SK-N-MC (cell line): ENCODE results near the gene HCAR2.
"Not testable (repeated sequence)": the region's sequence is repeated elsewhere in the genome, so short reads cannot be mapped to it uniquely, and the experiment has no call there.

Source experiments
- EZH2 ChIP-seq: fragments of 200-600 bp; sonication (generic); IDR thresholded peaks from one replicate; pipeline ENCODE4 v1.6.1; 2017; ENCODE audit warnings: antibody characterized with exemption
- FOXP2 ChIP-seq: optimal IDR thresholded peaks from 2 replicates; pipeline ENCODE3; 2011; ENCODE audit warnings: mild to moderate bottlenecking, moderate library complexity; ENCODE audit not compliant: insufficient read depth; ENCODE audit errors: extremely low read length, control extremely low read depth
- POLR2AphosphoS5 ChIP-seq: IDR thresholded peaks from 2 replicates; pipeline ENCODE4 v1.6.1; 2012; ENCODE audit warnings: mild to moderate bottlenecking, low read depth, low read length, borderline replicate concordance

- not testable (repeated sequence) for TF ChIP-seq POLR2AphosphoS5, EZH2, FOXP2
Measured at GRCh38 chr12:122703841-122704240, 684 bp upstream of the HCAR2 start.
